GM12878 (cell line): Measurements from ENCODE around the gene SEMA4D. TPM values are rescaled to one million over a fixed set of nuclear protein-coding genes. Genes with fewer than 3 reads are reported as not detected.

Experiments used
- ATAC-seq: fragments of 200-7000 bp; cut with Tn5 transposase; 3 replicates; pipeline ENCODE4 v1.9.1; 2020; ENCODE audit warnings: mild to moderate bottlenecking, moderate library complexity
- BruUV-seq: library from RNA; stranded (reverse); fragments of 400-500 nt; replicated peaks from 2 replicates; lab custom pipeline; 2021; lab: Mats Ljungman, UMichigan
- CTCF ChIA-PET: fragments of 300-600 bp; sonication (Branson Sonifier 250); formaldehyde crosslinking; extraction: SDS; loops from one replicate; lab custom pipeline; 2021; ENCODE audit warnings: inconsistent platforms; lab: Yijun Ruan, JAX
- POLR2A ChIA-PET: fragments of 350-600 bp; formaldehyde crosslinking; extraction: SDS; loops from one replicate; lab custom pipeline; 2021; ENCODE audit warnings: inconsistent platforms; lab: Charles Lee
- RAD21 ChIA-PET: fragments of 300-600 bp; sonication (Branson Sonifier 250); formaldehyde crosslinking; loops from one replicate; lab custom pipeline; 2023; ENCODE audit warnings: antibody characterized with exemption; ENCODE audit not compliant: unreplicated experiment; lab: Charles Lee
- SMC1A ChIA-PET: fragments of 300-600 bp; sonication (Branson Sonifier 250); formaldehyde crosslinking; loops from one replicate; lab custom pipeline; 2023; ENCODE audit not compliant: unreplicated experiment, uncharacterized antibody; lab: Charles Lee
- DNase-seq: peaks from one replicate; pipeline ENCODE4 v3.0.0-alpha.2; 2011; ENCODE audit warnings: low read depth, low spot score
- FAIRE-seq: peaks from 3 replicates; lab custom pipeline; 2011; peaks lifted over from hg19 to GRCh38; lab: Jason Lieb, UNC
- H2AFZ ChIP-seq: 2 replicates; pipeline ENCODE4 v1.6.0; 2011; ENCODE audit warnings: low read depth, low read length, control low read depth; ENCODE audit not compliant: control insufficient read depth
- H3K27ac ChIP-seq: 2 replicates; pipeline ENCODE4 v1.5.1; 2011; ENCODE audit warnings: control low read depth; ENCODE audit not compliant: control insufficient read depth, insufficient read depth
- H3K27me3 ChIP-seq, 2 experiments: replicated peaks in 1 of 2; 2 replicates each; pipeline versions ENCODE4 v1.6.0 to v1.6.1; 2011; ENCODE audit warnings: low read length in 1 of 2; ENCODE audit not compliant: control insufficient read depth in 2 of 2, insufficient read depth in 2 of 2
- H3K36me3 ChIP-seq, 2 experiments: 2 replicates each; pipeline ENCODE4 v1.5.1; 2011; ENCODE audit warnings: low read length in 1 of 2; ENCODE audit not compliant: control insufficient read depth in 2 of 2, insufficient read depth in 2 of 2
- H3K4me1 ChIP-seq: 2 replicates; pipeline ENCODE4 v1.6.1; 2011; ENCODE audit warnings: mild to moderate bottlenecking, low read length, moderate library complexity, mixed read lengths; ENCODE audit not compliant: control insufficient read depth, insufficient read depth
- H3K4me2 ChIP-seq: 2 replicates; pipeline ENCODE4 v1.6.0; 2011; ENCODE audit warnings: control low read depth; ENCODE audit not compliant: control insufficient read depth, insufficient read depth
- H3K4me3 ChIP-seq: fragments of 200-600 bp; sonication (generic); 2 replicates; pipeline ENCODE4 v1.5.1; 2016
- H3K79me2 ChIP-seq: 2 replicates; pipeline ENCODE4 v1.6.0; 2011; ENCODE audit warnings: low read length; ENCODE audit not compliant: control insufficient read depth, insufficient read depth
- H3K9ac ChIP-seq: 2 replicates; pipeline ENCODE4 v1.8.0; 2011; ENCODE audit warnings: low read length, control low read depth, mixed read lengths; ENCODE audit not compliant: control insufficient read depth, insufficient read depth
- H3K9me3 ChIP-seq: replicated peaks from 3 replicates; pipeline ENCODE4 v1.5.1; 2011; ENCODE audit warnings: mild to moderate bottlenecking, low read length; ENCODE audit not compliant: control insufficient read depth, insufficient read depth
- H4K20me1 ChIP-seq: 2 replicates; pipeline ENCODE4 v1.6.0; 2011; ENCODE audit not compliant: control insufficient read depth, insufficient read depth
- BMI1 ChIP-seq: fragments of 450-650 bp; IDR thresholded peaks from 2 replicates; pipeline ENCODE4 v1.6.1; 2016; ENCODE audit warnings: mild to moderate bottlenecking, moderate library complexity, borderline replicate concordance
- CBX3 ChIP-seq: fragments of 200-600 bp; sonication (generic); IDR thresholded peaks from 2 replicates; pipeline ENCODE4 v1.6.1; 2016; ENCODE audit warnings: low read depth, borderline replicate concordance
- CEBPB ChIP-seq, 2 experiments: fragments of 150-350 bp in 1 of 2; IDR thresholded peaks; 2 replicates each; pipeline ENCODE4 v1.6.1; 2012 to 2014; ENCODE audit warnings: low read depth in 2 of 2, low read length in 2 of 2, borderline replicate concordance in 1 of 2, inconsistent platforms in 1 of 2
- EED ChIP-seq: sonication (generic); IDR thresholded peaks from 2 replicates; pipeline ENCODE4 v1.6.1; 2016; ENCODE audit warnings: antibody characterized with exemption, low read depth
- FOXK2 ChIP-seq: fragments of 450-650 bp; IDR thresholded peaks from 2 replicates; pipeline ENCODE4 v1.6.1; 2017; ENCODE audit warnings: mild to moderate bottlenecking, moderate library complexity
- KAT2A ChIP-seq: conservative IDR thresholded peaks from 2 replicates; pipeline ENCODE4 v1.6.1; 2011; ENCODE audit warnings: low read depth, low read length; ENCODE audit not compliant: control insufficient read depth
- NR2F1 ChIP-seq: fragments of 450-650 bp; conservative IDR thresholded peaks from 2 replicates; pipeline ENCODE4 v1.6.1; 2017; ENCODE audit warnings: mild to moderate bottlenecking
- NRF1 ChIP-seq: conservative IDR thresholded peaks from 2 replicates; pipeline ENCODE4 v1.6.1; 2011; ENCODE audit warnings: mild to moderate bottlenecking, low read depth, low read length, improper control_type of control experiment
- RBBP5 ChIP-seq: fragments of 200-600 bp; sonication (generic); conservative IDR thresholded peaks from 2 replicates; pipeline ENCODE4 v1.6.1; 2016
- TCF3 ChIP-seq: IDR thresholded peaks from 2 replicates; pipeline ENCODE4 v1.6.1; 2012; ENCODE audit warnings: low read depth, mild to moderate bottlenecking, low read length, borderline replicate concordance; ENCODE audit not compliant: insufficient read depth
- USF1 ChIP-seq: IDR thresholded peaks from 2 replicates; pipeline ENCODE4 v1.6.1; 2011; ENCODE audit warnings: borderline replicate concordance, low read depth, mild to moderate bottlenecking, moderate library complexity, mixed read lengths, low read length; ENCODE audit not compliant: insufficient read depth; ENCODE audit errors: extremely low read length
- ZNF592 ChIP-seq: fragments of 450-650 bp; IDR thresholded peaks from 2 replicates; pipeline ENCODE4 v1.6.1; 2017; ENCODE audit warnings: mild to moderate bottlenecking, moderate library complexity
- ZNF622 ChIP-seq: fragments of 450-650 bp; IDR thresholded peaks from 2 replicates; pipeline ENCODE4 v1.6.1; 2017; ENCODE audit warnings: mild to moderate bottlenecking, inconsistent platforms
- WGBS: methylation state at CpG from one replicate; pipeline ENCODE4 v1.1.6; 2016; ENCODE audit warnings: low lambda C conversion rate; ENCODE audit not compliant: insufficient replicate concordance, insufficient coverage; ENCODE audit errors: missing lambda C conversion rate; 5-methylcytosine and 5-hydroxymethylcytosine counted together
- in situ Hi-C: fragments of 300-500 bp; cut with MboI; formaldehyde crosslinking; loops from 9 replicates; pipeline ENCODE4 v1.14.3; 2018; ENCODE audit warnings: mixed read lengths
- intact Hi-C: fragments of 100-400 bp; cut with micrococcal nuclease; formaldehyde crosslinking; loops from one replicate; pipeline ENCODE4 v1.14.2; 2022; ENCODE audit not compliant: unreplicated experiment
- polyA plus RNA-seq, 11 experiments: library from polyadenylated mRNA; depleted of rRNA in 4 of 11; unstranded in 6 of 11; stranded (reverse) in 5 of 11; fragments of >200 nt; fragmentation: Nextera tagmentation in 4 of 11; fragmentation: Illumina TruSeq in 1 of 11; extraction: Ambion mirVana in 4 of 11; extraction: Trizol in 1 of 11; gene quantifications; 1 replicate in 1 of 11; 2 replicates in 10 of 11; pipeline versions ENCODE4 v1.2.1 to v1.2.3, GENCODE V29; 2011 to 2016; ENCODE audit warnings: inconsistent platforms in 2 of 11, missing spikeins in 2 of 11, low read depth in 1 of 11
- total RNA-seq, 4 experiments: library from RNA; depleted of rRNA in 3 of 4; stranded (reverse); fragments of >200 nt in 3 of 4; fragmentation: Illumina TruSeq in 1 of 4; extraction: Trizol in 1 of 4; gene quantifications; 2 replicates each; pipeline versions ENCODE4 v1.2.1 to v1.2.3, GENCODE V29; 2013 to 2021

SEMA4D gene
- total and polyA plus RNA-seq, 10 of the 15 experiments (the other 5 are each of a cell fraction or from before 2014, with no cell fraction given): 15.1 to 136 (median 39.6) TPM

GRCh38 chr9:89349607-89350006 lies 148.3 kb downstream of the SEMA4D start:
- BruUV-seq: no TSS peak
- no peak overlapping the region for H3K9ac ChIP-seq
- no peak for DNase-seq
- H3K4me3 ChIP-seq: no peak overlapping the region
- FAIRE-seq: no peak
- H3K9me3 ChIP-seq: no peaks in the 10 kb centered on the region
- H3K4me1 ChIP-seq: peaks cover 10% of the 10 kb centered on the region
- intact Hi-C loops: no loop called here
- WGBS: 95% methylated on average over 6 of the region's 6 CpGs
- ChIA-PET RAD21 (no interaction called here), POLR2A (no interaction called here), SMC1A (interaction anchor here (0.7 to 1.1 kb wide), 2 partner anchors 10 to 25 kb away, joined by 3 read pairs; no protein-coding TSS in a partner anchor)
- H3K79me2 ChIP-seq: no peaks in the 10 kb centered on the region
- H4K20me1 ChIP-seq: no peaks in the 10 kb centered on the region
- ATAC-seq: no peak
- in situ Hi-C loops: no loop called here
- H2AFZ ChIP-seq: no peak overlapping the region
- H3K27me3 ChIP-seq: no peaks in the 10 kb centered on the region
- no peak overlapping the region for H3K4me2 ChIP-seq
- TF ChIP-seq NRF1 (no peak), CBX3 (no peak), ZNF622 (no peak), EED (no peak), USF1 (no peak)
- TF ChIP-seq, all 136 proteins: peak for 0
- CTCF ChIA-PET: interaction anchor here (0.6 kb wide), 1 partner anchor 1437 kb away, joined by 3 read pairs; no protein-coding TSS in a partner anchor
- peaks cover 48 to 51% of the 10 kb centered on the region in 2 experiments for H3K36me3 ChIP-seq
- H3K27ac ChIP-seq: no peak overlapping the region

GRCh38 chr9:89347651-89348050 lies 150.3 kb downstream of the SEMA4D start:
- H3K4me3 ChIP-seq: no peak overlapping the region
- WGBS: 86% methylated on average over 5 of the region's 5 CpGs
- no peak overlapping the region for H3K4me2 ChIP-seq
- H3K9me3 ChIP-seq: peaks cover 2% of the 10 kb centered on the region; the same call in 1 of the 3 replicates
- H3K4me1 ChIP-seq: peaks cover 10% of the 10 kb centered on the region
- ATAC-seq (no peak), FAIRE-seq (no peak), DNase-seq (no peak)
- H3K79me2 ChIP-seq: no peaks in the 10 kb centered on the region
- POLR2A ChIA-PET: interaction anchor here (0.7 to 1.4 kb wide), 2 partner anchors 10 to 13 kb away, joined by 4 read pairs; no protein-coding TSS in a partner anchor
- H3K9ac ChIP-seq: no peak overlapping the region
- H3K27ac ChIP-seq: no peak overlapping the region
- CTCF ChIA-PET: no interaction called here
- in situ Hi-C loops: no loop called here
- H4K20me1 ChIP-seq: no peaks in the 10 kb centered on the region
- no peaks in the 10 kb centered on the region for H3K27me3 ChIP-seq
- no TSS peak for BruUV-seq
- intact Hi-C loops: no loop called here
- H2AFZ ChIP-seq: no peak overlapping the region
- RAD21 ChIA-PET: interaction anchor here (1.3 kb wide), 1 partner anchor 8 kb away, joined by 3 read pairs; no protein-coding TSS in a partner anchor
- peaks cover 38 to 43% of the 10 kb centered on the region in 2 experiments for H3K36me3 ChIP-seq
- SMC1A ChIA-PET: interaction anchor here (1.2 to 2.3 kb wide), 2 partner anchors 10 to 34 kb away, joined by 3 to 8 read pairs; no protein-coding TSS in a partner anchor
- TF ChIP-seq RBBP5: no peak
- TF ChIP-seq BMI1: no peak
- TF ChIP-seq TCF3: no peak
- TF ChIP-seq NR2F1: no peak
- TF ChIP-seq ZNF592: no peak
- TF ChIP-seq KAT2A: no peak
- TF ChIP-seq FOXK2: no peak
- no peak for TF ChIP-seq CEBPB (IDR thresholded peaks at IDR 0.05; ENCODE audit: borderline replicate concordance in 1 of 2, low read depth in 2 of 2, low read length in 2 of 2)
